AG04449 (cell line): ENCODE data around the gene DACH2.

Experiments used
- CTCF ChIA-PET: fragments of 350-600 bp; formaldehyde crosslinking; extraction: SDS; loops from one replicate; lab custom pipeline; 2021; ENCODE audit warnings: antibody characterized with exemption; lab: Yijun Ruan, JAX
- POLR2A ChIA-PET: fragments of 400-600, 350-600 bp; formaldehyde crosslinking; extraction: SDS; loops from one replicate; lab custom pipeline; 2020; ENCODE audit warnings: antibody characterized with exemption, inconsistent platforms; lab: Yijun Ruan, JAX
- DNase-seq: peaks from one replicate; pipeline ENCODE4 v3.0.0-alpha.2; 2010; ENCODE audit warnings: low read depth, low spot score
- H3K4me3 ChIP-seq: 2 replicates; pipeline ENCODE4 v1.5.1; 2011; ENCODE audit warnings: low read depth, mild to moderate bottlenecking, control low read depth, low read length
- TF ChIP-seq, protein P1 (sequence below): IDR thresholded peaks from one replicate; pipeline ENCODE4 v1.5.1; 2011; ENCODE audit warnings: mild to moderate bottlenecking, moderate library complexity, low read length, control low read depth, inconsistent platforms; ENCODE audit not compliant: insufficient read depth; ENCODE audit errors: missing control alignments

The DACH2 gene

GRCh38 chrX:86460760-86461159 lies 312.5 kb downstream of the DACH2 start:
- ChIA-PET CTCF (no interaction called here), POLR2A (no interaction called here)
- TF ChIP-seq, protein P1, sequence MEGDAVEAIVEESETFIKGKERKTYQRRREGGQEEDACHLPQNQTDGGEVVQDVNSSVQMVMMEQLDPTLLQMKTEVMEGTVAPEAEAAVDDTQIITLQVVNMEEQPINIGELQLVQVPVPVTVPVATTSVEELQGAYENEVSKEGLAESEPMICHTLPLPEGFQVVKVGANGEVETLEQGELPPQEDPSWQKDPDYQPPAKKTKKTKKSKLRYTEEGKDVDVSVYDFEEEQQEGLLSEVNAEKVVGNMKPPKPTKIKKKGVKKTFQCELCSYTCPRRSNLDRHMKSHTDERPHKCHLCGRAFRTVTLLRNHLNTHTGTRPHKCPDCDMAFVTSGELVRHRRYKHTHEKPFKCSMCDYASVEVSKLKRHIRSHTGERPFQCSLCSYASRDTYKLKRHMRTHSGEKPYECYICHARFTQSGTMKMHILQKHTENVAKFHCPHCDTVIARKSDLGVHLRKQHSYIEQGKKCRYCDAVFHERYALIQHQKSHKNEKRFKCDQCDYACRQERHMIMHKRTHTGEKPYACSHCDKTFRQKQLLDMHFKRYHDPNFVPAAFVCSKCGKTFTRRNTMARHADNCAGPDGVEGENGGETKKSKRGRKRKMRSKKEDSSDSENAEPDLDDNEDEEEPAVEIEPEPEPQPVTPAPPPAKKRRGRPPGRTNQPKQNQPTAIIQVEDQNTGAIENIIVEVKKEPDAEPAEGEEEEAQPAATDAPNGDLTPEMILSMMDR, result no peak
- no peak overlapping the region for H3K4me3 ChIP-seq
- DNase-seq, result no peak

DNA sequence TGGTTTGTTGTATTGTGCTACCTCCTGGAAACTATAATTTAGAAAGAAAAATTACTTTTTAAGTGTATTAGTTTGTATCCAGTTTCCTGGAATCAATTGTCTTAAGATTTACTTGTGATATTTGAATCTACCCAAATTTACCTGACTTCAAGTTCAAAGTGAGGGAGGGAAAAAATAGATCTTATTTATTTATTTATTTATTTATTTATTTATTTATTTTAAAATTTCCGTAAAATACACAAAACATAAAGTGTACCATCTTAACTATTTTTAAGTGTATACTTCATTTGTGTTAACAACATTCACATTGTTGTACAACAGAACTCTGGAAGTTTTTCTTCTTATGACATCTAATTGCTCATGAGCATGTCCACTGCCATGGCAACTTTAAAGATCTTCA lies 356.0 kb downstream of the DACH2 start:
- ChIA-PET CTCF (no interaction called here), POLR2A (no interaction called here)
- TF ChIP-seq, protein P1, result no peak
- H3K4me3 ChIP-seq, result no peak overlapping the region
- no peak for DNase-seq

DNA sequence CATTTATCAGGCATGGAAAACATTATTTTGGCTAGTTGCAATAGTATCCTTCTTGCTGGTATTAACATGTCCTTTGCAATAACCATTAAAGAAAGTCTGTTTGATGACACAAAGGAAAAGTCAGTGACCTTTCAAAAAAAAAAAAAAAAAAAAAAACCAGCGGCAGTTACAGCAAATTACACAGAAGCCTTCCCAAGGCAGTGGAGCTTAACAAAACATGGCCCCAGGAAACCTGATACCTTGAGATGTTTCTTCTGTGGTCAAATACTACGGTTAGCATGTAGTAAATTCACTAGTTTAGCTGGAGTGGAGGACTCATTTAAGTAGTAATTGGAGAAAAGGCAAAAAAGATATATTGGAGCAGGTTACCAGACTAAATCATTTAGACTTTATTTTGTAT lies 359.1 kb downstream of the DACH2 start:
- H3K4me3 ChIP-seq, result no peak overlapping the region
- ChIA-PET POLR2A (no interaction called here), CTCF (no interaction called here)
- DNase-seq, result no peak
- TF ChIP-seq, protein P1, result no peak

DNA sequence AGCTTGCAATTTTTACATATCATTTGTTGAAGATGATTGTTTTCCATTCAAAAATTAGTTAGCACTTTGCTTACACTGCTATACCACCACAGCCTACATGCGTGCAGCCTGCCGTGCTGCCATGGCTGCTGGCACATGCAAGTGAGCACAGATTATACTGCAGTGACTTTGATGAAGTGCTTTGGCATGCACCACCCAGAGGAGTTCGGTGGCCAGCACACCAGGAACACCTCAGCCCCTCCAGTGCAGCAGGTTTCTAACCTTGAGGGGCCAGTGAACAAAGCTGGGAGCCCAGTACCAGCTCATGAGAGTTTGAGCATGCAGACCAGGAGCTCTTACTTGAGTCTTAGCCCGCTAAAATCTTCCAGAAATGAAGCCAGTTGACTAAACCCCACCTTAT lies 431.5 kb downstream of the DACH2 start:
- TF ChIP-seq, protein P1, result no peak
- no peak overlapping the region for H3K4me3 ChIP-seq
- ChIA-PET CTCF (no interaction called here), POLR2A (no interaction called here)
- no peak for DNase-seq

DNA sequence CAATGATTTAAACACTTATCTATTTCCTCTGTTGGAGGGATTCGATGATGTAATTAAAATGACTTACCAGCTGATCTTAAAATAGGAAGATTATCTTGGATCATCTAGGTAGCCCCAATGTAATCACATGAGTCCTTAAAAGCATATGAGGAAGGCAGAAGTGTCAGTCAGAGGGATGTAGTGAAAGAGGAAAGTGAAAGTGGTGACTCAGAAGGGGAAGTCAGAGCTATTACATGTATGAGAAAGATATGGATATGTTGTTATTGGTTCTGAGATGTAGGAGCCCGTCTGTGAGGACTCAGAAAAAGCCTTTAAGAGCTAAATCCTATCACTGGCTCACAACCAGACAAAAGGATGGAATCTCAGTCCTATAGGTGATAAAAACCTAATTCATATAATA lies 456.4 kb downstream of the DACH2 start:
- no peak overlapping the region for H3K4me3 ChIP-seq
- ChIA-PET POLR2A (no interaction called here), CTCF (no interaction called here)
- DNase-seq, result no peak
- TF ChIP-seq, protein P1, result no peak

- ChIA-PET CTCF (no interaction called here), POLR2A (no interaction called here)
- TF ChIP-seq, protein P1, result no peak
Measured at GRCh38 chrX:86696951-86697350, 548.7 kb downstream of the DACH2 start.

More at GRCh38 chrX:86696951-86697350, 548.7 kb downstream of the DACH2 start:
- H3K4me3 ChIP-seq, result no peak overlapping the region
- no peak for DNase-seq
